HG02938 (cell line): ENCODE measurements around the gene MPHOSPH10.
"Not testable (repeated sequence)": the region's sequence is repeated elsewhere in the genome, so short reads cannot be mapped to it uniquely, and the experiment has no call there.

Experiments used
- ATAC-seq: cut with Tn5 transposase; IDR thresholded peaks from one replicate; pipeline ENCODE4 v1.9.1; 2021; ENCODE audit warnings: mild to moderate bottlenecking, moderate library complexity; ENCODE audit not compliant: unreplicated experiment

The MPHOSPH10 gene

DNA sequence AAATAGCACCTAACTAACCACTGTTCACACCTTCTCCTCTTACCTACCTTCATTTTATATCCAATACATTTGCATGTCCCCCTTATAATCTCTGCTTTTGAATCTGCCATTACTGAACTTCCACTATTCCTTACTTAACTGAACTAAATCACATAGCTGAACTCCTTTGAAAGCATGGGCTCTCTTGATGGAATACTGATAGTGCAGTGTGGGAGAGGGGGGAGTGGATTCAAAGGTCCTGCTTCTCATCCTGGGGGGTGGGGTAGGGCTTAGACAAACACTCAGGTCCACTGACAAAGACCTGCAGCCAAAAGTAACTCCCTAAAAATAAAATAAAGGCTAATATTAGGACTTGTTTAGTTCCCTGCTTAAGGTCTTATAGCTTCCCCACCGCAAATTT, 9.0 kb upstream of the MPHOSPH10 start:
- ATAC-seq, result no peak

GRCh38 chr2:71122387-71123298, 7.8 kb upstream of the MPHOSPH10 start:
- ATAC-seq, result no peak

GRCh38 chr2:71125506-71126294, 4.7 kb upstream of the MPHOSPH10 start:
- no peak for ATAC-seq

- ATAC-seq, result no peak
Measured at GRCh38 chr2:71126957-71127356, 3.5 kb upstream of the MPHOSPH10 start.

- peak; percentile 2 for ATAC-seq
Measured at GRCh38 chr2:71129114-71129901, 1.1 kb upstream of the MPHOSPH10 start.

- ATAC-seq, result peak; percentile 33
Measured at GRCh38 chr2:71129902-71130151, 607 bp upstream of the MPHOSPH10 start.

GRCh38 chr2:71130905-71131244, 441 bp downstream of the MPHOSPH10 start:
- ATAC-seq, result peak; percentile 25

- ATAC-seq, result not testable (repeated sequence)
Measured at GRCh38 chr2:71131387-71132166, 1.1 kb downstream of the MPHOSPH10 start.

DNA sequence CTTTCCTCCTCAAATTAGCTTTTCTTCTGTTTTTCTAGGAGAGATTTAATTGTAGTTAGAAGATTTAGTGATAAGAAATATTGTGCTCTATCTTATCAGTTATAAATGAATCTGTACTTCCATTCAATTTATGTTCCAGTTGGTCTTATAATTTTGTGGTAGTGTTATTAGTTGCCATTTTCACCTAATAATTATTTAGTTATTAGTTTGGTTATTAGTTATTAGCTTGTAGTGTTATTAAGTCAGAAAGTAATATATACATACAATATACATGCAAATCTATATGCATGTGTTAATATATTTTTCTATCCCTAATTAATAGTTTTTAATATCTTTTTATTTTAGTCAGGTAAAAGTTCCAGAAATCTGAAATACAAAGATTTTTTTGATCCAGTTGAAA, 3.2 kb downstream of the MPHOSPH10 start:
- ATAC-seq, result no peak

DNA sequence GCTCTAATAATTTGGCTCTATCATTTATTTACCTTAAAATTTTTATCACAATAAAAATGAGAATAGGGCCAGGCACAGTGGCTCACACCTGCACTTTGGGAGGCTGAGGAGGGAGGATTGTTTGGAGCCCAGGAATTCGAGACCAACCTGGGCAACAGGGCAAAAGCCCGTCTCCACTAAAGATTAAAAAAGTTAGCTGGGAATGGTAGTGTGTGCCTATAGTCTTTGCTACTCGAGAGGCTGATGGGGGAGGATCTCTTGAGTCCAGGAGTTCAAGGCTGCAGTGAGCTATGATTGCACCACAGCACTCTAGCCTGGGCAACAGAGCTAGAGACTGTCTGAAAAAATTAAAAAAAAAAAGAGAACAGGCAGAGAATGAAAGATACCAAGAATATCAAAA, 5.7 kb downstream of the MPHOSPH10 start:
- ATAC-seq, result no peak

DNA sequence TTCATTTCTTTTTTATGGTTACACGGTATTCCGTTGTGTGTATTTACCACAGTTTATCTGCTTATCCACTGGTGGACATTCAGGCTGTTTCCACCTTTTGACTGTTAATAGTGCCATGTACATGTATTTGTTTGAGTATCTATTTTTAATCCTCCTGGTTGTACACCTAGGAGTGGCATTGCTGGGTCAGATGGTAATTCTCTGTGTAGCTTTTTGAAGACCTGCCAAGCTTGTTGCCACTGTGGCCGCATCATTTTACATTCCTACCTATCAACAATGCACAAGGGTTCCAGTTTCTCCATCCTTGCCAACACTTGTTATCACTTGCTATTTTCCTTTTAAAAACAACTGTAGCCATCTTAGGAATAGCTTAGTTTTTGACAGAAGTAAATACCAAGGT, 13.3 kb downstream of the MPHOSPH10 start:
- ATAC-seq, result no peak

GRCh38 chr2:71148506-71149063, 18.2 kb downstream of the MPHOSPH10 start:
- ATAC-seq, result no peak

- no peak for ATAC-seq
Measured at GRCh38 chr2:71150082-71150816, 19.8 kb downstream of the MPHOSPH10 start.

DNA sequence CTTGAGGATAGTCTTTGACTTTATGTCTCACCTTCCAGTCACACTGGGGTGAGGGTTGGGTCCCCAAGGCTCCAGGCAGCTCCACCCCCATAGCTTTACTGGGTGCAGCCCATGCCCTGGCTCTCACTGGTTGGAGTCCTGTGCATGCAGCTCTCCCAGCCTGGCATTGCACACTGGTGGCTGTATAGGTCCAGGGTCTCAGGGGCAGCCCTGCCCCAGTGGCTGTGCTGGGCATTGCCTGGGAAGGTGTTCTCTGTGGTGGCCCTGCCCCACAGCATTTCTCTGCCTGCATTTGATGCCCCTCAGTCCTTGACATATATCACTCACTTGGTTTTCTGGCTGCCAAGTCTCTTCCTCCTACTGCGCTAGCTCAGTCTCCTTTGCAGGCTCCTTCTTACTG, 21.2 kb downstream of the MPHOSPH10 start:
- no peak for ATAC-seq

- ATAC-seq, result no peak
Measured at GRCh38 chr2:71153585-71154224, 23.3 kb downstream of the MPHOSPH10 start.

DNA sequence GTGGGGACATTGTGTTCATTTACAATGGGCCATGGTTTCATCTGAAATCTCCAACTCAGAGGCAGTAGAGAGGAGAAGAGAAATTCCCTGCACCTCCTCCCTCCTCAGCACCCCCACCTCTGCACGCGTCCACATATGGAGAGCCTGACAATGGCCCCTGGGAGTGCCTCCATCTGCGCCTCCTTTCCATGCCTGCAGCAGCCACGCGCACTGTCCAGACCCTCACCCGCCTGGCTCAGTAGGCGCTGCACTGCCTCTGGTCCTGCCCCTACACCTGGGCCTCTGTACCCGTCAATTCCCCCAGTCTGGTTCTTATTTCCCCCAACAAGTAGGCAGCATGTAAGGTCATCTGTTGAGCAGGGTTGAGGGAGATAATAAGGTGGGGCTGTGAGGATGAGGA, 23.8 kb downstream of the MPHOSPH10 start:
- no peak for ATAC-seq

DNA sequence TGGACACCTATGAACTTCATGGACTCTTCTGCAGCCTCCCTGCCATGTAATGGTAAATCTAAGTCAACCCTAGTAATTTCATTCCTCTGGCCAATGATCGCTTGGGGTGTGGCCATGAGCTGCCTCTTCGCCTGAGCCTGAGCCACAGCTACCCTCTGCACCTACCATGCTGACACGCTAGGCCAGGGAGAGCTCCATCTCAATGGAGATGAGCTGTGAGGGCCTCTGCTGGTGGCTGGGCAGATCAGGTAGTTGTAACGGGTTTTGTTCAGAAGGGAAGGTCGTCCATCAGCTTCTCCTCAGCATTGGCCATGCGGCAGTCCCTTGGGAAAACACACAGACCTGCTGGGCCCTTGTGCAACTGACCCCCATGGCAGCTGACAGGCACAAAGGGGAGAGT, 24.4 kb downstream of the MPHOSPH10 start:
- ATAC-seq, result peak; percentile 71

DNA sequence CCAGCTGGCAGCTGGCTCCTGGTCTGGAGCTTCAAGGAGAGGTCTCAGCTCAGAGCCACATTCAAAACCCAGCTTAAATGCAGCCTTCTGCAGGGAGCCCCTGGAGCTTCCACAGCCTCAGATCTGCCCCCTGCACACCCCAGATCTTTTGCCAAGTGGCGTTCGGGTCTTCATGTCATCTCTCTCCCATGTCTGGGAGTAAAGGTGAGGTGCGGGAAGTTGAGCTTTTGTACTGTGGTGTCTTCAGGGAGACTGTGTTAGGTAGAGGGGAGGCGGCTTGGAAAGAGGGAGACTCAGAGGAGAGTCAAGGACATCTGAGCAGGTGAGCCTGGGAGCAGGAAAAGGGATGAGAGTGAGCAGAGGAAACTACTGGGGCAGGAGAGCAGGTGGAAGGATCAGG, 25.4 kb downstream of the MPHOSPH10 start:
- no peak for ATAC-seq

- no peak for ATAC-seq
Measured at GRCh38 chr2:71156573-71156972, 26.1 kb downstream of the MPHOSPH10 start.
